ENCODE measurements around the gene SGF29.
"Not testable (repeated sequence)": the region's sequence is repeated elsewhere in the genome, so short reads cannot be mapped to it uniquely, and the experiment has no call there.

SGF29 gene

GRCh38 chr16:28534542-28535373 is 19.0 kb upstream of the SGF29 start:
- no peak for DNase-seq

- no peak for DNase-seq
Measured at GRCh38 chr16:28537076-28537475, 16.6 kb upstream of the SGF29 start.

GRCh38 chr16:28537964-28538732 is 15.6 kb upstream of the SGF29 start:
- DNase-seq = no peak

GRCh38 chr16:28538733-28539596 is 14.8 kb upstream of the SGF29 start, which contains the start of gene NUPR1:
Gene NUPR1 (minus strand): TSS chr16:28538974. CDS start chr16:28538907, 67 bp downstream.
- DNase-seq = peak; percentile 83

GRCh38 chr16:28540346-28540745 is 13.4 kb upstream of the SGF29 start:
- DNase-seq = no peak

GRCh38 chr16:28542646-28543045 is 11.1 kb upstream of the SGF29 start:
- DNase-seq = no peak

GRCh38 chr16:28543072-28543471 is 10.6 kb upstream of the SGF29 start:
- peak; percentile 45 for DNase-seq

GRCh38 chr16:28544998-28545397 is 8.7 kb upstream of the SGF29 start:
- DNase-seq = no peak

GRCh38 chr16:28545964-28546363 is 7.8 kb upstream of the SGF29 start:
- not testable (repeated sequence) for DNase-seq

GRCh38 chr16:28546626-28547025 is 7.1 kb upstream of the SGF29 start:
- no peak for DNase-seq

GRCh38 chr16:28548306-28548802 is 5.4 kb upstream of the SGF29 start:
- no peak for DNase-seq

- no peak for DNase-seq
Measured at GRCh38 chr16:28549301-28549899, 4.3 kb upstream of the SGF29 start.

- DNase-seq = no peak
Measured at GRCh38 chr16:28554634-28555423, 1.1 kb downstream of the SGF29 start.

- no peak for DNase-seq
Measured at GRCh38 chr16:28555561-28555960, 1.8 kb downstream of the SGF29 start.

GRCh38 chr16:28556914-28557320 is 3.2 kb downstream of the SGF29 start:
- DNase-seq = no peak

GRCh38 chr16:28558456-28558855 is 4.7 kb downstream of the SGF29 start:
- no peak for DNase-seq

- no peak for DNase-seq
Measured at GRCh38 chr16:28561557-28562187, 8.0 kb downstream of the SGF29 start.

- no peak for DNase-seq
Measured at GRCh38 chr16:28562199-28562598, 8.5 kb downstream of the SGF29 start.

GRCh38 chr16:28563218-28563617 is 9.5 kb downstream of the SGF29 start:
- no peak for DNase-seq

- DNase-seq = not testable (repeated sequence)
Measured at GRCh38 chr16:28566233-28566925, 12.7 kb downstream of the SGF29 start.
